HG02870 (cell line): ENCODE measurements around the gene MYO7A.

Experiments
- ATAC-seq: cut with Tn5 transposase; IDR thresholded peaks from one replicate; pipeline ENCODE4 v1.9.1; 2021; ENCODE audit warnings: mild to moderate bottlenecking, moderate library complexity; ENCODE audit not compliant: unreplicated experiment

The MYO7A gene

DNA sequence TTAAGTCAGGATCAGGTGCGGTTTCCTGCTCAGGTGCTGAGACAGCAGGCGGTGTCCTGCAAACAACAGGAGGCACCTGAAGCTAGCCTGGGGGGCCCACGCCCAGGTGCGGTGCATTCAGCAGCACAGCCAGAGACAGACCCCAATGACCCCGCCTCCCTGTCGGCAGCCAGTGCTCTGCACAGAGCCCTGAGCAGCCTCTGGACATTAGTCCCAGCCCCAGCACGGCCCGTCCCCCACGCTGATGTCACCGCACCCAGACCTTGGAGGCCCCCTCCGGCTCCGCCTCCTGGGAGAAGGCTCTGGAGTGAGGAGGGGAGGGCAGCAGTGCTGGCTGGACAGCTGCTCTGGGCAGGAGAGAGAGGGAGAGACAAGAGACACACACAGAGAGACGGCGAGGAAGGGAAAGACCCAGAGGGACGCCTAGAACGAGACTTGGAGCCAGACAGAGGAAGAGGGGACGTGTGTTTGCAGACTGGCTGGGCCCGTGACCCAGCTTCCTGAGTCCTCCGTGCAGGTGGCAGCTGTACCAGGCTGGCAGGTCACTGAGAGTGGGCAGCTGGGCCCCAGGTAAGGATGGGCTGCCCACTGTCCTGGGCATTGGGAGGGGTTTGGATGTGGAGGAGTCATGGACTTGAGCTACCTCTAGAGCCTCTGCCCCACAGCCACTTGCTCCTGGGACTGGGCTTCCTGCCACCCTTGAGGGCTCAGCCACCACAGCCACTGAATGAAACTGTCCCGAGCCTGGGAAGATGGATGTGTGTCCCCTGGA, at the start of gene MYO7A:
TSS of gene MYO7A (plus strand) at position 327 of the 772 bp plus-strand sequence. CDS start 2,389 bp downstream, outside the sequence.
- ATAC-seq, result no peak

DNA sequence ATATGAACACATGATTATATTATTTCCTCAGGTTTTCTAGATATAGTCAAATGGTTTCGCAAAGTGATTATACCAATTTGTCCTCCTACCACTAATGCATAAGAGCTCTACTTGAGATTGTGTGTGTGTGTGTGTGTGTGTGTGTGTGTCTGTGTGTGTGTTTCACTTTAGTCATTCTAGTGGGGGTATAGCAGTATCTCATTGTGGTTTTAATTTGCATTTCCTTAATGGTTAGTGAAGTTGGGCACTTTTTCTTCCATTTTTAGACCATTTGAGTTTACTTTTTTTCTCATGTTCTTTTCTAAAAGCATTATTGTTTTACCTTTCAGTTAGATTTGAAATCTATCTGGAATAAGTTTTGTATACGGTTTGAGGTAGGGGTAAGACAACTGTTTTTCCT, 48.4 kb upstream of the MYO7A start:
- ATAC-seq, result no peak

DNA sequence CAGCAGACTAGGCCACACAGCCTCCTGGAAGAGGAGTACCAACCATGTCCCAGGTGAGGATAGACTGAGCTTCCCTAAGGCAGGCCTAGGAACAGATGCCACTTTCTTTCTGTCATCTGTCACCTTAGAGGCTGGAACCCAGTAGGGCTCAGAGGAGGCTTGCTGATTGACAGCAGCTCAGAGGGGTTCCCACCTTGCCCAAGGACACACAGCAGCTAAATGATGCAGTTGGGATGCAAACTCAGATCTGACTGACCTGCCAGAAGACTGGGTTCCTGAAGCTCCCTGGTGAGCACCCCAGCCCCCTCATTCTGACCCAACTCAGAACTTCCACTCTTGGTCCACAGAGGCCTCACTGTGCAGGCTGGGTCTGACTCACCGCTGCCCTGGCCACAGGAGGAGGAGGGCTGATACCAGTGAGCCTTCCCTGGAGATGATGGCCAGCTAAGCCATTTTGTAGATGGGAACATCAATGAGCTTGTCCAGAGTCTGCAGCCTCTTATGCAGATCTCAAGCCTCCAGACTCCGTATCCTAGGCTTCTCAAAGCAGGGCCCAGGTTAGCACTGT, 47.3 kb upstream of the MYO7A start:
- ATAC-seq, result no peak

DNA sequence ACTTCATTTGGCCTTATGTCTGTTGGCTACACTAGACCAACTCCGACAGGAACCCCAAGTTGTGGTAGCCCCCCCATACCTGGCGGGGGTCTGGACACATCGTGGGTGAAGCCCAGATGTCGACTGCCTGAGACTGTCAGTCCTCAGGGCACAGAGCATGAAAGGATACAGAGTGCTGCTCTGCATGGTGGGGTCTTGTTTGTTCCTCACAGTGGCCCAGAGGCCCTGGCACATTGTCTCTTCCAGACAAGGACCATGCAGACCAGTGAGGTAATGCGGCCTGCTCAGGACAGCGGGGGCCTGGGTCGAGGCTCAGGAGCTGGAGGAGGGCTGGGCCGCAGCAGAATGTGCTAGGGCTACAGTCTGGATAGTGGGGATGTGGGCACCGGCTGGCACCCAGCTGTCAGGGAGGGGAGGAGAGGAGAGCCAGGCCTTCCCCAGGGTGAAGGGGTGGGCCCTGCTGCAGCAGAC, 46.6 kb upstream of the MYO7A start:
- no peak for ATAC-seq

DNA sequence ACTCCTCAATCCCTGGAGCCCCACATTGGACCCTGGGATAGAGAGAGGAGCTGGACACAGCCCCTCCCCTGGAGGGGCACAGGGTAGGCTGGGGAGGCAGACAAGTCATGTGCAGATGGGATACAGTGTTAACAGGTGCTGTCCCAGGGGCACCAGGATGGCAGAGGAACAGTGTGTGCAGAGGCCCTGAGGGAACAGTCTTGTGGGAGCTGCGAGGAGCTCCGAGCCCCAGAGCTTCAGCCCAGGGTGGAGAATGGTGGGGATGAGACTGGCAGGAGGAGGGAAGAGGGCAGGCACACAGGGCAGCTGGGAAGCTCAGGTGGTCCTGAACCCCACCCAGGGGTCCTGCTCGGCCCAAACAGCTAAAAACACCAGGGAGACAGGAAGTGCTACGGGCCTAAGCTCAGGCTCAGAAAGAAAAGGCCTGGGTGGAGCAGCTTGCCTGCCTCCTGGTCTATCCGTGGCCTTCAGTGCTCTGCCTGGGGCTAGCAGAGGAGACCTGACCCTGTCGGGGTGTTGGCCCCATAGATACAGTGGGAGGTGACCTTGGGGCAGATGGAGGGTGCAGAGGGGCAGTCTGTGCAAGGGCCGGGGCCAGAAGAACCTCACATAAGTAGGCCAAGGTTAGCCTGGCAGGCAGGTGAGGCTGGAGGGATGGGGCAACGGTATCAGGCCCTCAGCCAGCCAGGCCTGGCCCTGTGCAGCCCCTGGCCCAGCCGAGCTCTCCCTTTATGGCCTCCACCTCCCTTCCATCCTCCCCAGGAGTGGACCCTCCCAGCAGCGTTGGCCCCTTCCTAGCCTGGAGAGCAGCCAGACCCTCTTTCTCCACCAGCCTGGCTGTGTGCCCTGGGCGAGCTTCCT, 45.8 kb upstream of the MYO7A start:
- ATAC-seq, result no peak

DNA sequence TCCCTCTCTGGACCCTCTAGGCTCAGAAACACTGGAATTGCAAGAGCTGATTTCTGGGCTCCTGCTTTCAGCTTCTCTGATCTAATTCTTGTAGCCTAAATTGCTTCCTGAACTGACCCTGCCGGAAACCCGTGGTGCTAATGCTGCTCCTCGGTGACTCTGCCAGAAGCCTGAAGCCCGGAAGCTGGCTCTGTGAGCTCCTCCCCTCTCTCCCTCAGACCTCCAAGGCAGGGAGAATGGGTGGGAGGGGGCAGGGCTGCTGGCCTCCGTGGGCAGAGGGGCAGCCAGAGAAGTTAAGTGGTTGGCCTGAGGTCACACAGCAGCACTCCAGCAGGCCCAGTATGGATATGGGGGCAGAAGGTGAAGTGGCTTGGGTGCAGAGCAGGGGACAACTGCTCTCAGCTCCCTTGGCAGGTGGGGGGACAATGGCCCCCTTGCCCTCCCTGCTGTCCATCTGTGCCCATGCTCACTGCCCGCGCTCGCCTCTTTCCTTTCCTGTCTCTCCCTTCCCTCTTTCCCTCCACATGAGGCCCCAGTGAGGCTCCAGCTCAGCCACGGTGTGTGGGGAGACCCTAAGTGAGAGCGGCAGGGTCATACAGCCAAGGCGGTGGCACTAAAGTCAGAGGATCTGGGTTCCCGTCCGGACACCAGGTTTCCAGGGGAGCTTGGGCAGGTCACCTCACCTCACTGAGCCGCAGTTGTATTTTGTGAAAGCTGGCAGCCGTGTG, 45.0 kb upstream of the MYO7A start:
- no peak for ATAC-seq

DNA sequence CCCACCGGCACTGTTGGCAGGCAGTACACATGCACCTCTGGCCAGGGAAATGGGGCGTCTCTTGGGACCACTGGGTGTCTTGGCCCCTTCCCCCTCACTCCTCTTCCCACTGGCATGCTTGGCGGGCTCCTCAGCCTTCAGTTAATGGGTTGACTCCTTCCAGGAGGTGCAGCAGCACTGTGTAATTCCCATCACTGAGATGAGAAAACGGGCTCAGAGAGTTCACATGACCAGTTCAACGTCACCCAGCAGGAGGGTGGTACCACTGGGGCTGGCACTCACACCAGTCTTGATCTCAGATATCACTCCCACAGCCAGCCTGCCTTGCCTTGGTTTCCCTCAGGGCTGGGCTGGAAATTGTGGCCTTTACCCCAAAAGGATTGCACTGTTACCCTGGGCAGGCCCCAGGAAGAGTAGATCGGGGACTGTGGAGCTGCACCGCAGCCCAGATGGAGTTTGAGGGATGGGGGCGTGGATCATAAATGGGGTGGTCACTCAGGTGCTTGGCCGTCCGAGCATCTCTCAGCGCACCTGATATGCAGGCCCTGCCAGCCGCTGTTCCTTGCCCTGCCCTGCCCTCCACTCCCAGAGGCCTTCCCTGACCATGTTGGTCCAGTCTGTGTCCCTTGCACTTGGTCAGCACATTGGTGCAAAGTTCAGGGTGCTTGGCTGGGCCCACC, 44.3 kb upstream of the MYO7A start:
- no peak for ATAC-seq

- no peak for ATAC-seq
Measured at GRCh38 chr11:77084581-77085191, 43.4 kb upstream of the MYO7A start.

DNA sequence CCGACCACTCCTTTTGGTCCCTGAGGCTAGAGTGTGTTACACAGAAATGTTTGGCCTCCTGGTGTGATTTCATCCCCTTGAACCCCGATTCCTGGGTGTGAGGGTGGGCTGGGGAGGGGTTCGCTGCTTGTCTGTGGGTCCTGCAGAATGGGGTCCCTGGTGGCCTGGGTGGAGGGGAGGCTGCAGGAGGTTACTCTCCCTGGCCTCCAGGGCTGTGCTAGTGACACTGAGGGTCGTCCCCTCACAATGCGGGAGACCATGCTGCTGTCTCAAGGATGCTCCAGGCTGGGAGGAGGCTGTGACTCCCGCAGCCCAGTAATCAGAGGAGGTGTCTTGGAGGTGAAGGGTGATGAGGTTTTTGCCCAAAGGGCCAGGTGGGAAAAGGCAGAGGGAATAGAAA, 42.4 kb upstream of the MYO7A start:
- ATAC-seq, result no peak

GRCh38 chr11:77086521-77087472, 41.2 kb upstream of the MYO7A start:
- no peak for ATAC-seq

DNA sequence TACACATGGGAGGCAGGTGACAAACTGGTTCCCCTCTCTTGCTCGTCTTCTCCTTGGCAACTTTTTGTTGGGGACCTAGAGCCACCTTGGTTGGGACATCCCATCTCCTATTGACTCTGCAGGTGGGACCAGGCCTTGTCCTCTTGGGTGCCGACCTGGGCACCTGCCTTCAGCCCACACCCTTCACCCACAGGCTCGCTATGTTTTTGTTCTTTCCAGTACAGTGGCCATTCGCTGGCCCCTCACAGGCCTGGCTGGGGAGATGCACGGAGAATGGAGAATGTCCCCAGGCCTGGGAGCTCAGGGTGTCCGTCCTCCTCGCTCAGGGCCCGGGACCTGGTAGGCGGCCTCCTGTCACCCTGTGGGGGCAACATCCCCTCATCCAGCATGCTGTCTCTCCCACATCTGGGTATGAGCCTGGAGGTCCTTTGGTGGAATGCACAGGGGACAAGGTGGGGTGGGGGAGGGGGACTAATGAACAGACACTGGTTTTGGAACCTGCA, 40.3 kb upstream of the MYO7A start:
- ATAC-seq, result no peak

GRCh38 chr11:77088236-77089003, 39.6 kb upstream of the MYO7A start:
- ATAC-seq, result no peak

- ATAC-seq, result no peak
Measured at GRCh38 chr11:77089004-77089545, 39.0 kb upstream of the MYO7A start.

- ATAC-seq, result no peak
Measured at GRCh38 chr11:77090046-77090372, 38.0 kb upstream of the MYO7A start.

DNA sequence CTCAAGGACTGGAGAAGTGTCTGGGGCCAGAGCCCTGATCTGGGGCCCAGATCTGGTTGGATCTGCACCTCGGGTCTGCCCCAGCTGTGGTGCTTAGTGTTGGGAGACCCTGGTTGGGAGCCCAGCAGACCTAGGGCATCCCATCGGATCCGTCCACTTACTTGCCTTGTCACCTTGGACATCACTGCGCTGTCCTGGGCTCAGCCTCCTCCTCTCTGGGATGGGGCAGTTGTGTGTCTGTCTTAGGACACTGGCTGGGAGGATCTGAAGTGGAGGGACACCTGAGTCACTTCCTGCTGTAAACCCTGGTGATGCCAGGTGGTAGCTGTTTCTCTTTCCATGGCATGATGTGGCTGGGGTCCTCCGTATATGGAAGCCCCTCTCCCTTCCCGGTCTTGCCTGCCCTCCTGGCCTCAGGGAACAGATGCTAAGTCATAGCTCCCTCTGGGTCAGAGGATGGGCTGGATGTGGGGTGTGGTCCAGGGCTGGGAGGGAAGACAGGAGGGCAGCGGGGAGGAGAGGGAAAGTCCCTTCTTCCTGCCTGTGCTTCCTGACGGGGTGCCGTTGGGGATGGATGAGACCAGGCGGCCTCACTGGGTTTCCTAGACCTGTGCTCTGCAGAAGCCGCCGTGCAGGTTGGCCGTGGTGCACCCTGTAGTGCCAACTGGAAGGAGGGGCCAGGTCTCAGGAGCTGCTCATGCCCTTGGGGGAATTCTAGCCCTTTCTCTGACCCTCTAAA, 37.5 kb upstream of the MYO7A start:
- ATAC-seq, result no peak

GRCh38 chr11:77091146-77091940, 36.7 kb upstream of the MYO7A start:
- ATAC-seq, result peak; percentile 75
